ENCODE results near the gene ARHGAP9.

DNA sequence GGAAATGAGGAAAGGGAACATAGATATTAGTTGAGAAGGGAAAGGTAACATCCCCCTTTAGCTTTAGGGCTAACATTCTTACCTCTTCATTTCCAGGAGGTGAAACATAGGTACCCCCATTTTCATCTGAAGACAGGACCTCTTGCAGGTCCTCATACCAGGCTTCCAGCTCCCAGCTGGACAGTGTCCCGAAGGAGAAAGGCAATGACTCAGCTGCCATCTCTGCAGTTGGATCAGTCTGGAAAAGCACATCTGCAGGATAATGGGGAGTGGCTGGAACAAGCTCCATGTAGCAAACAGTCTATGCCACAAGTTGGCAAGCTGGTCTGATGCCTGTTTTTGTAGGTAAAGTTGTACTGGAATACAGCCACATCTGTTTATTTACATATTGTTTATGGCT, 37.5 kb upstream of the ARHGAP9 start:
- TF ChIP-seq TCF12 (IDR thresholded peaks at IDR 0.05) (peak; percentile 12; the same call in 1 of the 2 replicates), SMC3 (IDR thresholded peaks at IDR 0.05; ENCODE audit: low read depth, low read length) (no peak), CTCF (IDR thresholded peaks at IDR 0.05) (no peak), GABPA (IDR thresholded peaks at IDR 0.05; ENCODE audit: low read depth) (no peak), SIN3A (IDR thresholded peaks at IDR 0.05; ENCODE audit: borderline replicate concordance, low read depth, low read length) (no peak), RCOR1 (IDR thresholded peaks at IDR 0.05; ENCODE audit: low read length) (no peak), ELF1 (IDR thresholded peaks at IDR 0.05) (no peak), NFIC (IDR thresholded peaks at IDR 0.05; ENCODE audit: borderline replicate concordance) (no peak), RFX5 (IDR thresholded peaks at IDR 0.05; ENCODE audit: low read length) (no peak), JUND (IDR thresholded peaks at IDR 0.05) (no peak)

Data from SK-N-SH (cell line).